ES-I3 (cell line): ENCODE results near the gene E2F1.
"Not testable (repeated sequence)": the region's sequence is repeated elsewhere in the genome, so short reads cannot be mapped to it uniquely, and the experiment has no call there.

ENCODE experiments used
- H3K36me3 ChIP-seq: 2 replicates; pipeline ENCODE4 v1.6.1; 2013; ENCODE audit warnings: mild to moderate bottlenecking, low read length, control low read depth, moderate library complexity; ENCODE audit not compliant: insufficient read depth
- H3K4me1 ChIP-seq: 2 replicates; pipeline ENCODE4 v1.6.1; 2013; ENCODE audit warnings: mild to moderate bottlenecking, control low read depth, low read length; ENCODE audit not compliant: insufficient read depth
- H3K9ac ChIP-seq: 2 replicates; pipeline ENCODE4 v1.6.1; 2013; ENCODE audit warnings: low read depth, mild to moderate bottlenecking, low read length, moderate library complexity
- H3K9me3 ChIP-seq: 2 replicates; pipeline ENCODE4 v1.6.1; 2013; ENCODE audit warnings: mild to moderate bottlenecking, low read length, moderate library complexity; ENCODE audit not compliant: control insufficient read depth, insufficient read depth

The E2F1 gene

DNA sequence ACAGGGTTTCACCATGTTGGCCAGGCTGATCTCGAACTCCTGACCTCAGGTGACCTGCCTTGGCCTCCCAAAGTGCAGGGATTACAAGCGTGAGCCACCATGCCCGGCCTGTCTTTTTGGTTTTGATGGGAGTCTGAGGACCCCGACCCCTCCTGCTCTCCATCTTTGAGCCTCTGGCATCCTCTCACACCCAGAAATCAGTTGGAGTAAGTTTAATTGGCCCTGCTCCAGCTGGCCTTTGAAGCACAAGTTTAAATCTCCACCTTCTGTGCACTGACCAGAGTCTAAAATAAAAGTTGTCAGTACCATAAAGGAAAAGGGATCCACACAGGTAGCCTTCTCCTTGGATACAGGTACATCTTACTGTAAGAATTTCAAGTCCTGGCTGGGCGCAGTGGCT, 40.0 kb downstream of the E2F1 start:
- Histone ChIP-seq H3K4me1 (peaks cover 4% of the 10 kb centered on the region; the same call in 1 of the 2 replicates), H3K36me3 (no peaks in the 10 kb centered on the region), H3K9me3 (no peaks in the 10 kb centered on the region), H3K9ac (no peak overlapping the region)

DNA sequence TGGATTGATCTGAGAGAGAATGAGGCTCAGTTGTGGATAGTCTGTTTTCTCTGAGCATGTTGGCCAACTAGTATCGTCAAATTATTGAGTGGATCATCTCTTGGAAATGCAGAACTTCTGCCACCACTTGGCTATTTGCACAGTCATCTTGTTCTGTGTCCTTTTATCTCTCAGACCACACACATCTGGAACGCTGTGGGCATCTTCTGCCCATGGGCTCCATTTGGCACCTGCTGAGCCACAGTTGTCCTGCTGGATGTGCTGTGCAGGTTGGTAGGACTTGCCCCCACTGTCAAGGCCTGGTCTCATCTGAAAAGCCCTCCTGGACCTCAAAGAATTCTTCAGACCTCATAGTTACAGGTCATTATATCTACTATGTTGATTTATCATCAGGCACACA, 40.8 kb downstream of the E2F1 start:
- no peaks in the 10 kb centered on the region for H3K9me3 ChIP-seq
- H3K9ac ChIP-seq, result no peak overlapping the region
- peaks cover 4% of the 10 kb centered on the region; the same call in 1 of the 2 replicates for H3K4me1 ChIP-seq
- H3K36me3 ChIP-seq, result no peaks in the 10 kb centered on the region

DNA sequence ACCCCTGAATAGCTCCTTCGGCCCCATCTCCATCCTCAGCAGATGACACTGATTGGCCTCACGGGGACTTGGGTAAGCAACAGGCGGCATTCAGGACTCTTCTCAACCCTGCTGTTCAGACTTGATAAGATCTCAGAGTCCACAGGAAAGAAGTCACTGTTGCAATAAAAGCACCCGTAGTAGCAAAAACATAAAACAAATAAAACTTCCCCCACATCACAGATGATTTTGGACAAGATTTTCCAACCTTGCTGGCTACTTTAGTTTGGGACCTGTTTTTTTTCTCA, 41.2 kb downstream of the E2F1 start:
- Histone ChIP-seq H3K36me3 (no peaks in the 10 kb centered on the region; the same call in 1 of the 2 replicates), H3K9ac (no peak overlapping the region), H3K4me1 (peaks cover 4% of the 10 kb centered on the region; the same call in 1 of the 2 replicates), H3K9me3 (no peaks in the 10 kb centered on the region)

DNA sequence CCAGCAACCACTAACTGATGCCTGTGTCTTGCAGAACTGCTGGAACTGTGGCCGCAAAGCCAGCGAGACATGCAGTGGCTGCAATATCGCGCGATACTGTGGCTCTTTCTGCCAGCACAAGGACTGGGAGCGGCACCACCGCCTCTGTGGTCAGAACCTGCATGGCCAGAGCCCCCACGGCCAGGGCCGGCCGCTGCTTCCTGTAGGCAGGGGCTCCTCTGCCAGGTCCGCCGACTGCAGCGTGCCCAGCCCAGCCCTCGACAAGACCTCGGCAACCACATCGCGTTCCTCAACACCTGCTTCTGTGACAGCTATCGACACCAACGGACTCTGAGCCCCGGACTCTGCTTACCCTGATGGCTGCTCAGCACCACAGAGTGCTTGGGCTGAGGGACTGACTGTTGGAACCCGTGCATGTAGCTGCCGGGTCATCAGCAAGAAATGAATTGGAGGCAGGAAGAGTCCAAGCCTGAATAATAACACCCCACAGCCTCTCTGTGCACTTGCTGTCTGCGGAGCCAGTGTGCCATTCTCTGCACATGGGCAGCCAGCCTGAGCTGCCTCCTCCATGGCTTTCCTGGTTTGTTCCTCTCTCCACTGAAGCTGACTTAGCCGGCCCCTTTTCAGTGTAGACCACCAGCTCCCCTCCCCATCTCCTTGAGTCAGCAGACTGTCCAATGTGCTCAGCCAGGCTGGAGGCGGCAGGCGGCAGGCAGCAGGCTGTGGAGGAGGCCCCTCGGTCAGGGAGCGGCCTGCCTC, 41.7 kb downstream of the E2F1 start:
- Histone ChIP-seq H3K4me1 (peaks cover 4% of the 10 kb centered on the region; the same call in 1 of the 2 replicates), H3K9ac (no peak overlapping the region), H3K9me3 (no peaks in the 10 kb centered on the region), H3K36me3 (peaks cover 3% of the 10 kb centered on the region; the same call in 1 of the 2 replicates)

DNA sequence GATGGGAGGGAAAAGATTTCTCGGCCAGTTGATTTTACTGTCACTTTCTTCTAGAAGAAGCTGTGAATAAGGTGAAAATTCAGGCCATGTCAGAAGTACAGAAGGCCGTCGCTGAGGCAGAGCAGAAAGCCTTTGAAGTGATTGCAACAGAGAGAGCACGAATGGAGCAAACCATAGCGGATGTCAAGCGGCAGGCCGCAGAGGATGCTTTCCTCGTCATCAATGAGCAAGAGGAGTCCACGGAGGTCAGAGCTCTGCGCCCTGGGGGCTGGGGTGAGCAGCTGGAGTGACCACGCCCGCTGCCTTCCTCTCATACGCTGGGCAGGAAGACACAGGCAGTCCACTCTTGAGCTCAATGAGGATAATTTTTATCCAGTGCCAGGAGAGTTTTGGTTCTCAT, 45.9 kb downstream of the E2F1 start:
- peaks cover 6% of the 10 kb centered on the region for H3K36me3 ChIP-seq
- no peaks in the 10 kb centered on the region for H3K9me3 ChIP-seq
- no peaks in the 10 kb centered on the region for H3K4me1 ChIP-seq
- H3K9ac ChIP-seq, result no peak overlapping the region

DNA sequence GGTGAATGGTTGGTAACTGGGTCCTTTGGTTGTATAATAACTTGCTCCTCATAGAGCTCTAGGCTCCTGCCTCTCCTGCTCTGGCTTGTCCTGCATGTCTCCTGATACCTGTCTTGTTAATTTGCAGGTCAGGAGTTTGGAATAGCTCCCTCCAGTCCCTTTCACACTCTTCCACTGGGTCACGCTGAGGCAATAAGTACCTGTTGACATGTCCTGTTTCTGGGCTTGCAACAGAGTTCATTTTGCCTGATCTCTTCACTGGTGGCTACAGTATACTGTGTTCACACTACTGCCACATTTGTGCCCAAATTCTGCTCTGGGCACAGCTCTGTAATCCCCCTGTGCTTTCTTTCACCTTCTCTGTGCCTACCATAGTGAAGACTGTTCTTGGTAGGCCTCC, 49.4 kb downstream of the E2F1 start:
- Histone ChIP-seq H3K36me3 (peaks cover 10% of the 10 kb centered on the region), H3K9me3 (no peaks in the 10 kb centered on the region), H3K4me1 (no peaks in the 10 kb centered on the region), H3K9ac (no peak overlapping the region)

DNA sequence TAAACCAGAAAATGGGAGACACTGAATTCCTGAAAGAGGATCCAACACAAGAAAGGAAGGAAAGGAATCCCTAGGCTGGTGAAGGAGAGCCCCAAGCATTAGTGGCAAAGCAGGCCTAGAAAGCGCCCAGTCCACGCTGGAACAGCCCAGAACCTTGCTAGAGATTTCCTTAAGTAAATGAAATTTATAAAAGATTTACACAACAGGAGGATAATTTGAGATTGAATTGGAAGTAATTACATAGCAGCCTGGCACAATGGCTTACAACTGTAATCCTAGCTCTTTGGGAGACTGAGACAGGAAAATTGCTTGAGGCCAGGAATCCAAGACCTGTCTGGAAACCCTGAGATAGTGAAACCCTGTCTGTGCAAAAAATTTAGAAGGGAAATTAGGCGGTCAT, 50.8 kb downstream of the E2F1 start:
- Histone ChIP-seq H3K9me3 (no peaks in the 10 kb centered on the region), H3K4me1 (no peaks in the 10 kb centered on the region), H3K9ac (no peak overlapping the region), H3K36me3 (peaks cover 10% of the 10 kb centered on the region)

DNA sequence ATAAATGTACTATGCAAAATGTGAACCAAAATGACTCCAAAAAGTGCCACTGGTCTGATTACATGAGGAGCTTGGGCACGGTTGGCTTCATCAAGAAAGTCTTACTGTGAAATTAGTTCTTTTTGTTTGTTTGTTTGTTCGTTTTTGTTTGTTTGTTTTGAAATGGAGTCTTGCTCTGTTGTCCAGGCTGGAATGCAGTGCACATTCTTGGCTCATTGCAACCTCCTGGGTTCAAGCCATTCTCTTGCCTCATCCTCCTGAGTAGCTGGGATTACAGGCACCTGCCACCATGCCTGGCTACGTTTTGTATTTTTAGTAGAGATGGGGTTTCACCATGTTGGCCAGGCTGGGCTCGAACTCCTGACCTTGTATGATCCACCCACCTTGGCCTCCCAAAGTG, 54.3 kb downstream of the E2F1 start:
- H3K9ac ChIP-seq, H3K9me3 ChIP-seq, H3K36me3 ChIP-seq, H3K4me1 ChIP-seq: not testable (repeated sequence)

DNA sequence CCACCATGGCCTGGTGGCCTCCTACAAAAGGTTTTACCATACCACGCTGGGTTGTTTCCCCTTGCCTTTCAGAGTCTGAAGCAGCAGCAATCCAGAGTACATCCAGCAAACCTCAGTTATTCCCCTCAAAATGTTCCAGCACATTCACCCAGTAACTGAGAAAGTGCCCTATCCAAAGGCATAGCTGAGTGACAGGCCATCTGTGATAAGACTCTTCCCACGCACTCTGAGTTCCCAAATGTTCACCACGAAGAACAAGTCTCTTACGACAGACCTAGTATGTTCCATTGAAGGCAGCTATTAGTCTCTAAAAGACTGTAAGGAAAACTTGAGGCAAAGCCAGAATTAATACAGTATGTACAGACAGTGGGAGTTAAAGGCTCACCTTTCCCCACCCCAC, 55.7 kb downstream of the E2F1 start:
- Histone ChIP-seq H3K36me3 (peaks cover 11% of the 10 kb centered on the region; the same call in 1 of the 2 replicates), H3K9me3 (no peaks in the 10 kb centered on the region), H3K4me1 (no peaks in the 10 kb centered on the region), H3K9ac (no peak overlapping the region)

DNA sequence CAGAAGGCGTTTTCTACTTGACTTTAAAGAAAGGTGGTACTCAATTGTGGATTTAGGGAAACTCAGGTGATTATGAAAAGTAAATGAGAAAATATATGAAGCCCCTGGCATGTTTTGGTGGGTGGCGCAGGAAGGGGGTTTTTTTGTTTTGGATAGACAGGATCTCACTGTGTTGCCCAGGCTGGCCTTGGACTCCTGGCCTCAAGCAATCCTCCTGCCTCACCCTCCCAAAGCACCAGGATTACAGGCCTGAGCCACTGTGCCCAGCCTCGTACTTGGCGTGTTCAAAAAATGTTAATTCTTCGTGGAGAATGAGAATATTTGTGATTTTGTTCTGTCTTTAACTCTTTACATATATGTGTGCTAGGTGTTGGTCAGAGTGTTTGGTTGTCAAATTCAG, 56.2 kb downstream of the E2F1 start:
- no peak overlapping the region for H3K9ac ChIP-seq
- H3K4me1 ChIP-seq, result no peaks in the 10 kb centered on the region
- H3K9me3 ChIP-seq, result no peaks in the 10 kb centered on the region
- peaks cover 6% of the 10 kb centered on the region; the same call in 1 of the 2 replicates for H3K36me3 ChIP-seq

DNA sequence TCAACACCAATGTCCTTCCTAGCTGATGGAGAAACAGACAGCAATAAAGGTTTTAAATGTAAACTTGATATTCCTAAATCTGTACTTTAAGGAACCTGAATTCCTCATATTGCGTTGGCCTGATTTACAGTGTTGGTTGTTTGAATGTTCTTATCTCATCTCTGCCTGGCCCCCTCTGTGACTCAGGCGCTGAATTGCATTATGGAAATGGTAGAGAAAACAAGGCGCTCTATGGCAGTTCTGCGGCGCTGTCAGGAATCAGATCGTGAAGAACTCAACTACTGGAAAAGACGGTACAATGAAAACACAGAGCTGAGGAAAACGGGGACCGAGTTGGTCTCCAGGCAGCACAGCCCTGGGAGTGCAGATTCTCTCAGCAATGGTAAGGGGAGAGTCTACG, 56.7 kb downstream of the E2F1 start:
- Histone ChIP-seq H3K4me1 (no peaks in the 10 kb centered on the region), H3K36me3 (peaks cover 6% of the 10 kb centered on the region; the same call in 1 of the 2 replicates), H3K9me3 (no peaks in the 10 kb centered on the region), H3K9ac (no peak overlapping the region)

DNA sequence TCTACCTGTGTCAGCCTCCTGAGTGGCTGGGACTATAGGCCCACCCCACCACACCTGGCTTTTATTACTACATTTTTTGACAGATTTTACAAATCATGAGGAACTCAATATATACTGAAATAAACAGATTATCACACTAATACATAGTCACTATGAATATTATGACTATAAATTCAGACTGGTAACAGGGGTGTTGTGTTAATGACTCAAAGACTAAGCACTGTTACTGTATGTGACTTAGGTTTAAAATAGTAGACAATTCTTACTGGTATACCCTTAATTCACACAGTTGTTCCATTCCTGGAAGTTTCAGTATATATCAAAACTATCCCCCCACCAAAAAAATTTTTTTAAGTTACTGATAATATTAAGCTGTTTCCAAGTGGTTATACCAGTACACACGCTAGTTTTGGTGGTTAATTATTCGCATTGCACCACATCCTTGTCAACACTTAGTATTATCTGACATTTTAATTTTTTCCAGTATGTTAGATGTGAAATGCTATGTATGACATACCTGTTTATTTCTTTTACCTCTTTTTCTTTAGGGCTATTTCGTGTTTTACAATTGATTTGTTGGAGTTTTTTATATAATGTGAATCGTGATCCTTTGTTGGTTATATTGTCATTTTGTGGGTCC, 58.5 kb downstream of the E2F1 start:
- H3K36me3 ChIP-seq, result peaks cover 6% of the 10 kb centered on the region; the same call in 1 of the 2 replicates
- H3K9ac ChIP-seq, result no peak overlapping the region

DNA sequence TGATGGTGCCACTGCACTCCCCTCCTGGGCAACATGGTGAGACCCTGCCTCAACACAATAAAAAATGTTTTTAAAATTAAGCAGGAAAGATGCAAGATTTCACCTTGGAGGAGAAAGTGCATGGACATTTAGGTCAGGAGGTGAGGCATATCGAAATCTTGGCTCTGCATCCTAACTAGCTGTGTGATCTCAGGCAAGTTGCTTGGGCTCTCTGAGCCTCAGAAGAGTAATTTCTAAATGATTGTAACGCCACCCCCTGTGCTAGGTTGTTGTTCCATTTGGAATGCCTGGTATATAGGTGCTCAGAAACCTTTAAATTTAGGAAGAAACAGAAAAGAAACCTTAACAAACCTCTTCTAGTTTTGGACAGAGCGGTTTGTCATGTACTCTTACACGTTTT, 60.0 kb downstream of the E2F1 start:
- Histone ChIP-seq H3K9me3 (no peaks in the 10 kb centered on the region), H3K9ac (no peak overlapping the region), H3K4me1 (no peaks in the 10 kb centered on the region), H3K36me3 (peaks cover 6% of the 10 kb centered on the region; the same call in 1 of the 2 replicates)

More for the DNA sequence above, 58.5 kb downstream of the E2F1 start:
- Histone ChIP-seq H3K4me1 (no peaks in the 10 kb centered on the region), H3K9me3 (no peaks in the 10 kb centered on the region)
